Measurements from ENCODE around the gene WNK4. TPM values are rescaled to one million over a fixed set of nuclear protein-coding genes. Genes with fewer than 3 reads are reported as not detected.
A peak's percentile ranks its signal among the peaks of the same experiment; 100 is the strongest.

Gene WNK4
- total RNA-seq, 1 donor from 2014 or later: 0.16 TPM

GRCh38 chr17:42773290-42774035 lies 6.9 kb upstream of the WNK4 start, which contains the start of gene VPS25:
Gene VPS25, plus strand, starts transcription at chr17:42773449. Its CDS starts 27 bp downstream, at chr17:42773476.
- H3K4me1 Mint-ChIP-seq (ENCODE audit: unreplicated experiment): peaks cover 20% of the 10 kb centered on the region
- H3K27ac Mint-ChIP-seq (ENCODE audit: unreplicated experiment): peak within 1 kb of the TSS; percentile 96
- H3K27me3 Mint-ChIP-seq (ENCODE audit: unreplicated experiment): no peaks in the 10 kb centered on the region
- peak; percentile 90 for DNase-seq (ENCODE audit: extremely low spot score, unreplicated experiment)
- no peaks in the 10 kb centered on the region for H3K9me3 Mint-ChIP-seq (ENCODE audit: unreplicated experiment)
- H3K4me3 Mint-ChIP-seq (ENCODE audit: unreplicated experiment): peak within 1 kb of the TSS; percentile 98
- TF ChIP-seq CTCF (IDR thresholded peaks at IDR 0.05): peak; percentile 32
- H3K36me3 Mint-ChIP-seq (ENCODE audit: unreplicated experiment): peaks cover 11% of the 10 kb centered on the region

GRCh38 chr17:42774066-42774745 lies 6.2 kb upstream of the WNK4 start:
- no peaks in the 10 kb centered on the region for H3K9me3 Mint-ChIP-seq (ENCODE audit: unreplicated experiment)
- DNase-seq (ENCODE audit: extremely low spot score, unreplicated experiment): no peak

GRCh38 chr17:42775534-42776098 lies 4.8 kb upstream of the WNK4 start:
- Mint-ChIP-seq H3K27me3 (ENCODE audit: unreplicated experiment) (no peaks in the 10 kb centered on the region), H3K27ac (ENCODE audit: unreplicated experiment) (no peak overlapping the region), H3K9me3 (ENCODE audit: unreplicated experiment) (no peaks in the 10 kb centered on the region), H3K36me3 (ENCODE audit: unreplicated experiment) (peaks cover 17% of the 10 kb centered on the region), H3K4me1 (ENCODE audit: unreplicated experiment) (peaks cover 29% of the 10 kb centered on the region), H3K4me3 (ENCODE audit: unreplicated experiment) (no peak overlapping the region)
- TF ChIP-seq CTCF (IDR thresholded peaks at IDR 0.05): no peak
- no peak for DNase-seq (ENCODE audit: extremely low spot score, unreplicated experiment)

More at GRCh38 chr17:42774066-42774745, 6.2 kb upstream of the WNK4 start:
- Mint-ChIP-seq H3K27me3 (ENCODE audit: unreplicated experiment) (no peaks in the 10 kb centered on the region), H3K4me3 (ENCODE audit: unreplicated experiment) (peak overlapping the region; percentile 98), H3K36me3 (ENCODE audit: unreplicated experiment) (peaks cover 17% of the 10 kb centered on the region), H3K4me1 (ENCODE audit: unreplicated experiment) (peaks cover 20% of the 10 kb centered on the region), H3K27ac (ENCODE audit: unreplicated experiment) (peak overlapping the region; percentile 96)
- no peak for TF ChIP-seq CTCF (IDR thresholded peaks at IDR 0.05)

- H3K27ac Mint-ChIP-seq (ENCODE audit: unreplicated experiment): no peak overlapping the region
- H3K4me3 Mint-ChIP-seq (ENCODE audit: unreplicated experiment): no peak overlapping the region
- H3K36me3 Mint-ChIP-seq (ENCODE audit: unreplicated experiment): peaks cover 17% of the 10 kb centered on the region
- no peak for TF ChIP-seq CTCF (IDR thresholded peaks at IDR 0.05)
- no peaks in the 10 kb centered on the region for H3K9me3 Mint-ChIP-seq (ENCODE audit: unreplicated experiment)
- peaks cover 16% of the 10 kb centered on the region for H3K27me3 Mint-ChIP-seq (ENCODE audit: unreplicated experiment)
- DNase-seq (ENCODE audit: extremely low spot score, unreplicated experiment): no peak
- H3K4me1 Mint-ChIP-seq (ENCODE audit: unreplicated experiment): peaks cover 26% of the 10 kb centered on the region
Measured at GRCh38 chr17:42778570-42778969, 1.8 kb upstream of the WNK4 start.
